GM10266 (cell line): ENCODE data around the gene GFOD1.

ENCODE experiments used
- DNase-seq: peaks from one replicate; pipeline ENCODE4 v3.0.0; 2012; ENCODE audit errors: extremely low spot score
- TF ChIP-seq, protein P1 (sequence below): IDR thresholded peaks from 2 replicates; pipeline ENCODE4 v1.5.1; 2012; ENCODE audit warnings: mild to moderate bottlenecking, low read depth; ENCODE audit not compliant: control insufficient read depth, insufficient read depth; ENCODE audit errors: missing control alignments

Gene GFOD1

DNA sequence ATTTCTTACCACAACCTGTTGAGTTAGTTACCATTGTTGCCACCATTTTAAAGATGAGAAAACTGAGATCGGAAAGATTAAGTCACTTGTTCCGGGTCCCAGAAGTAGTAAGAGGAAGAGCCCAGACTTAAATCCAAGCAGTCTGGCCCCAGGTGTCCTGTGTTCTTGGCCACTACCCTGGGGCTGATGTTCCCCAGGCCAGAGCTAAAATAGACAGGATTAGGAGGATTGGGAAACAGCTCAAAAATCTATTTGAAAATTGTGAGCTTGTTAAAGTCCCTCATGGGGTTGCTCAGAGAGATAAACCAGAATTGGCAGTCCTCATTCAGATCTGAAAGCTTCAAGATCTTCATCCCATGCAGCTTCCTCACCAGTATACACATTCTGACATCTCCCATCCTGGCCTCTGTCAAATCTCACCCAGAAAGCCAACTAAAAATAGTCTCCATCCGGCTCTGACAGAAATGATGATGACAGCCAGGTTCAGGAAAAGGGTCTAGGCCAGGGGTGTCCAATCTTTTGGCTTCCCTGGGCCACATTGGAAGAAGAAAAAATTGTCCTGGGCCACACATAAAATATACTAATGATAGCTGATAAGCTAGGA is 62.0 kb downstream of the GFOD1 start:
- TF ChIP-seq, protein P1, sequence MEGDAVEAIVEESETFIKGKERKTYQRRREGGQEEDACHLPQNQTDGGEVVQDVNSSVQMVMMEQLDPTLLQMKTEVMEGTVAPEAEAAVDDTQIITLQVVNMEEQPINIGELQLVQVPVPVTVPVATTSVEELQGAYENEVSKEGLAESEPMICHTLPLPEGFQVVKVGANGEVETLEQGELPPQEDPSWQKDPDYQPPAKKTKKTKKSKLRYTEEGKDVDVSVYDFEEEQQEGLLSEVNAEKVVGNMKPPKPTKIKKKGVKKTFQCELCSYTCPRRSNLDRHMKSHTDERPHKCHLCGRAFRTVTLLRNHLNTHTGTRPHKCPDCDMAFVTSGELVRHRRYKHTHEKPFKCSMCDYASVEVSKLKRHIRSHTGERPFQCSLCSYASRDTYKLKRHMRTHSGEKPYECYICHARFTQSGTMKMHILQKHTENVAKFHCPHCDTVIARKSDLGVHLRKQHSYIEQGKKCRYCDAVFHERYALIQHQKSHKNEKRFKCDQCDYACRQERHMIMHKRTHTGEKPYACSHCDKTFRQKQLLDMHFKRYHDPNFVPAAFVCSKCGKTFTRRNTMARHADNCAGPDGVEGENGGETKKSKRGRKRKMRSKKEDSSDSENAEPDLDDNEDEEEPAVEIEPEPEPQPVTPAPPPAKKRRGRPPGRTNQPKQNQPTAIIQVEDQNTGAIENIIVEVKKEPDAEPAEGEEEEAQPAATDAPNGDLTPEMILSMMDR = no peak
- no peak for DNase-seq

DNA sequence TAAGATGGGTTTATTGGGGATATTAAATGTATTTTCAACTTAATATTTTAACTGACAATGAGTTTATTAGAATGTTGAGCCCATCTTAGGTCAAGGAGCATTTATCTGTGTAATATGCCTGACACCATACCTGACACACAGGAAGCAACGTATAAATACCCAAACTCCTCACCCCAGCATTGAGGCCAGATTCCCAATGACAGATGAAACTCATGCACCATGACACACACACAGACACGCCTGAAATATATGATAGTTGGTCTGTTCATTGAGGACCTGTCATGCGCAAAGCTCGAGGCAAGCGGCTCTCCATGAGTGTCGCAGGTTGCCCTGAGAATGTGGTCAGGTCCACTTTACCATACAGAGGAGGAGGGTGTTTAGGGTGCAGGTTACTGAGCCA is 64.1 kb downstream of the GFOD1 start:
- TF ChIP-seq, protein P1 = no peak
- no peak for DNase-seq

DNA sequence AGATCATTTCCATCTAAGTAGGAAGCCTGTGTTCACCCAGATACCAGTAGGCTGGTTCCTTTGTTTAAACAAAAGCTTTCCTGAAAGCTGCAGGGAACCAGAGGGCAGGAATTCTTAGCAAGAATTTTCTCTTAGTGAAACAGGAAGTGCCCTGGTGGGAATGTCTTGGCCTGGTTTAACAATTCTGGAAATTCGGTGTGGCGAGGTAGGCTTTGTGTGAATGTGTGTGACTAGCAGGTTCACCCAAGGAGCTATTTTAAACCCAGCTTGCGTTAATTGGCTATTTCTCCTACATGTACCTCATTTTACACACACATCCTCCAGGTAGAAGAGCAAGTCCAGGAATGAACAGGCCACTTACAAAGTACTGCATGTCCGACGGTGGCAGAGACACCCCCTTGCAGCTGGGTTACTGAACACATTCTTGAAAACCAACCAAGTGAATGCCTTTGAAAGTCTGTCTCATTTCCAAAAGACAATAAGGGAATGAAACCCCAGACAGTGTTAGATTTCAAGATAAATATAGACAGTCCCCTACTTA is 64.6 kb downstream of the GFOD1 start:
- DNase-seq = no peak

DNA sequence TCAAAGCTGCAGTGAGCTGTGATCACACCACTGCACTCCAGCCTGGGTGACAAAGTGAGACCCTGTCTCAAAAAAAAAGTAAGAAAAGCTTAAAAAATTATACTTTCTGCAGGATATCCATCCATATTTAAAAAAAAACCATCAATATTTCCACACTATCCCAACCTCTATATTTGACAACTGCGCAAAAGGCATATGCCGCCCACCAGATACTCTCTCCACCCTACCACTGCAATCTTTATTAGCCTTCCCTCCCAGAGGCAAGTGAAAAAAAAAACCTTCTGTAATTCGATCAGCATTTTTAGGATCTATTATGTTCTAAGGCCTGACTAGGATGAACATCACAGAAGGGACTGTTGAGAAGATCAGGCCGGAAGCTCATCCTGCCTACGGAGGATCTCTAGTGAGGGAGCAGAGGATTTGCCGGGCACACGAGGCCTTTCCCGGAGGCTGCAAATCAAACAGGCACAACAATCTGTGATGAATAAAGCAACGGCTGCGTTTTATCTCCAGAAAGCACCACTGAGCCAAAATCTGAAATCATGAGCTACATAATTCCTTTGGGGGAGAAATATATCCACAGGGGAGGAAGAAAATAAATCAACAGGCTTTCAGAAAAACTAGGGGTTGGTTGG is 65.9 kb downstream of the GFOD1 start:
- DNase-seq = no peak
- TF ChIP-seq, protein P1 = no peak

More for the DNA sequence above, 64.6 kb downstream of the GFOD1 start:
- TF ChIP-seq, protein P1 = no peak

DNA sequence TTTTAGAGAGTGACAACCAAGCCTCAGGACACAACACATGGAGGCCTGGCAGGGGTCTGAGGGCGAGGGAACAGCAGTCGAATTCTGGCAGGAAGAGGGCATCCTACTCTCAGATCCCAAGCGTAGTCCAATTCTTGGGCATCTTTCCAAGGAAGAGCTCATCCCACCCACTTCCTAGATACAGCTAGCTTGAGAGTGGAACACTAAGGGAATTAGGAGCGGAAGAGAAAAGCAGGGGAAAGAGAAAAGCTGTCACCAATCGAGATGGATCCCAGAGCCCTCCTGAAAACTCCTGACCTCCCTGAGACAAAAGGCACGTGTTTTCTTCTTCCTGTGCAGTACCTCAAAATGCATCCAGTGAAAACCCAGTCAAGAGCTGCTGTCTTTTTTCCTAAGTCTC is 67.1 kb downstream of the GFOD1 start:
- TF ChIP-seq, protein P1 = no peak
- no peak for DNase-seq

DNA sequence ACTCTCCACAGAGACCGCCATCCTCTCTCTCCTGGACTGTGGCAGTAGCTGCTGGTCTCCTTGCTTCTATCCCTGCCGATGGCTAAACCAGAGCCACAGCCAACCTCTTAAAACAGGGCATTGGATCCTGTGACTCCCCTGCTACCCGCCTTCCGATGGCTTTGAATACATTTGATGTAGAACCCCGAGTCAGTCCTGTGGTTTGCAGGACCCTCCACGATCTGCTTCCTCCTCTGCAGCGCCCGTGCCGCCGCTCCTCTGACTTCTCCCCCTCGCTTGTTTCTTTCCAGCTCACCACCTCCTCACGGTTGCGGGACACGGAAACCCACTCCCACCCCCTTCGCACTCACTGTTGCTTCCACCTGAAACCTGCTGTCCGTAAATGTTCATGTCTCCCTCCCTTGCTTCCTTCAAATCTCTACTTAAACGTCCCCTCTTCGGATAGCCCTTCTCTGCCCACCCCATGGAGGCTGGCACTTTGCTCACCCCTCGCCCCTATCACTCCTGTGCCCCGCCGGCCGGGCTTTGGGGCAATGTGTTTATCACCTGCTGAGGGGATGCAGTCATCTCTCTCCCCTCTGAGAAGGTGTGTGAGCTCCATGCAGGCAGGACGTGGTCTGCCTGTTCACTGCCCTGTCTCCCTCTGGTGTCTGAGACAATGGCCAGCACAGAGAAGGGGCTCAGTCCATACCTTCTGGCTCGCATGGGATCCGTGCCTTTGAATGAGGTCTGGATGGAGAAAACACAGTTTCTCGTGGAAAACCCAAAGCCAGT is 67.8 kb downstream of the GFOD1 start:
- TF ChIP-seq, protein P1 = no peak
- DNase-seq = no peak

DNA sequence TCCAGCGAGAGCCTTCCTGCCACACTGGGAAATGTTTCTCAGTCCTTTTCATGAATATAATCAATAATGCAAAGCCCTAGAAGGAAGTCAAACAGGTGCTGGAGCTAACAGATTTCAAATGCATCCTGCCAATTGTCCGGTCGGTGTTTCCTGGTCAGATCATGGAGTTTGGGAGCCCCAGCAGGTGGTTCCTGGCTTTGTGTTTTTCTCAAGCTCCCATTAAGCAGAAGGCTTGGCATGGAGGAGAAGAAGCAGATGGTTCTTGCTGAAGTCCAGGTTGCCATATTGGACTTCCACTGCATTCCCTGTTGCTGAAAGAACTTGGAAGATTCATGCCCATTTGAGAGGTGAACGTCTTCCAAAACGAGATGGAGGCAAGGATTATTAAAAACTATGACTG is 68.6 kb downstream of the GFOD1 start:
- TF ChIP-seq, protein P1 = no peak
- DNase-seq = no peak
